ENCODE results near the gene RUNDC3A.
"Not testable (repeated sequence)": the region's sequence is repeated elsewhere in the genome, so short reads cannot be mapped to it uniquely, and the experiment has no call there.

The RUNDC3A gene

GRCh38 chr17:44343510-44344209 lies 35.3 kb downstream of the RUNDC3A start:
- Histone ChIP-seq H3K4me3 (ENCODE audit: insufficient read length, low read depth) (no peak overlapping the region), H3K27me3 (ENCODE audit: insufficient read depth, insufficient read length) (peaks cover 33% of the 10 kb centered on the region), H3K9me3 (ENCODE audit: insufficient read depth, low read length) (no peaks in the 10 kb centered on the region), H3K36me3 (ENCODE audit: insufficient read depth, insufficient read length, low read length) (peaks cover 2% of the 10 kb centered on the region), H3K4me1 (ENCODE audit: insufficient read depth, insufficient read length) (peaks cover 6% of the 10 kb centered on the region), H3K9ac (ENCODE audit: insufficient read length, low read depth) (peak overlapping the region; percentile 43)
- DNase-seq (ENCODE audit: low read depth, low spot score), result no peak
- no peak for TF ChIP-seq YY1 (IDR thresholded peaks at IDR 0.05; ENCODE audit: insufficient read depth, insufficient read length)
- no peak for TF ChIP-seq SUZ12 (IDR thresholded peaks at IDR 0.05; ENCODE audit: extremely low read depth, insufficient read depth, insufficient read length)
- no peak for TF ChIP-seq ZNF274 (IDR thresholded peaks at IDR 0.05; ENCODE audit: low read depth, low read length)

GRCh38 chr17:44344939-44345453 lies 36.6 kb downstream of the RUNDC3A start, which contains the start of gene GRN:
GRN (plus strand) TSS chr17:44345302; CDS start chr17:44349165, 3,863 bp downstream.
- peak within 1 kb of the TSS; percentile 94 for H3K9ac ChIP-seq (ENCODE audit: insufficient read length, low read depth)
- H3K36me3 ChIP-seq (ENCODE audit: insufficient read depth, insufficient read length, low read length), result peaks cover 16% of the 10 kb centered on the region
- H3K4me1 ChIP-seq (ENCODE audit: insufficient read depth, insufficient read length), result peaks cover 6% of the 10 kb centered on the region
- H3K27me3 ChIP-seq (ENCODE audit: insufficient read depth, insufficient read length), result peaks cover 33% of the 10 kb centered on the region
- peak within 1 kb of the TSS; percentile 94 for H3K4me3 ChIP-seq (ENCODE audit: insufficient read length, low read depth)
- DNase-seq (ENCODE audit: low read depth, low spot score), result peak; percentile 95
- no peaks in the 10 kb centered on the region for H3K9me3 ChIP-seq (ENCODE audit: insufficient read depth, low read length)
- TF ChIP-seq YY1 (IDR thresholded peaks at IDR 0.05; ENCODE audit: insufficient read depth, insufficient read length) (no peak), ZNF274 (IDR thresholded peaks at IDR 0.05; ENCODE audit: low read depth, low read length) (no peak), SUZ12 (IDR thresholded peaks at IDR 0.05; ENCODE audit: extremely low read depth, insufficient read depth, insufficient read length) (no peak)

GRCh38 chr17:44345454-44346026 lies 37.1 kb downstream of the RUNDC3A start:
- Histone ChIP-seq H3K9me3 (ENCODE audit: insufficient read depth, low read length) (no peaks in the 10 kb centered on the region), H3K4me1 (ENCODE audit: insufficient read depth, insufficient read length) (peaks cover 6% of the 10 kb centered on the region), H3K36me3 (ENCODE audit: insufficient read depth, insufficient read length, low read length) (peaks cover 21% of the 10 kb centered on the region), H3K4me3 (ENCODE audit: insufficient read length, low read depth) (peak overlapping the region; percentile 94), H3K27me3 (ENCODE audit: insufficient read depth, insufficient read length) (peaks cover 31% of the 10 kb centered on the region), H3K9ac (ENCODE audit: insufficient read length, low read depth) (peak overlapping the region; percentile 94)
- peak; percentile 67 for DNase-seq (ENCODE audit: low read depth, low spot score)
- TF ChIP-seq SUZ12 (IDR thresholded peaks at IDR 0.05; ENCODE audit: extremely low read depth, insufficient read depth, insufficient read length), result no peak
- TF ChIP-seq ZNF274 (IDR thresholded peaks at IDR 0.05; ENCODE audit: low read depth, low read length), result no peak
- no peak for TF ChIP-seq YY1 (IDR thresholded peaks at IDR 0.05; ENCODE audit: insufficient read depth, insufficient read length)

GRCh38 chr17:44346064-44346844 lies 37.9 kb downstream of the RUNDC3A start:
- H3K9me3 ChIP-seq (ENCODE audit: insufficient read depth, low read length), result no peaks in the 10 kb centered on the region
- H3K9ac ChIP-seq (ENCODE audit: insufficient read length, low read depth), result peak overlapping the region; percentile 53
- peaks cover 28% of the 10 kb centered on the region for H3K36me3 ChIP-seq (ENCODE audit: insufficient read depth, insufficient read length, low read length)
- no peak for DNase-seq (ENCODE audit: low read depth, low spot score)
- H3K4me3 ChIP-seq (ENCODE audit: insufficient read length, low read depth), result peak overlapping the region; percentile 94
- peaks cover 29% of the 10 kb centered on the region for H3K27me3 ChIP-seq (ENCODE audit: insufficient read depth, insufficient read length)
- TF ChIP-seq ZNF274 (IDR thresholded peaks at IDR 0.05; ENCODE audit: low read depth, low read length) (no peak), YY1 (IDR thresholded peaks at IDR 0.05; ENCODE audit: insufficient read depth, insufficient read length) (no peak), SUZ12 (IDR thresholded peaks at IDR 0.05; ENCODE audit: extremely low read depth, insufficient read depth, insufficient read length) (no peak)
- peaks cover 6% of the 10 kb centered on the region for H3K4me1 ChIP-seq (ENCODE audit: insufficient read depth, insufficient read length)

- peaks cover 20% of the 10 kb centered on the region for H3K27me3 ChIP-seq (ENCODE audit: insufficient read depth, insufficient read length)
- not testable (repeated sequence) for DNase-seq (ENCODE audit: low read depth, low spot score); H3K4me1 ChIP-seq (ENCODE audit: insufficient read depth, insufficient read length); H3K9ac ChIP-seq (ENCODE audit: insufficient read length, low read depth); H3K9me3 ChIP-seq (ENCODE audit: insufficient read depth, low read length); H3K4me3 ChIP-seq (ENCODE audit: insufficient read length, low read depth)
- H3K36me3 ChIP-seq (ENCODE audit: insufficient read depth, insufficient read length, low read length), result peaks cover 40% of the 10 kb centered on the region
Observed at GRCh38 chr17:44347206-44348055, 39.0 kb downstream of the RUNDC3A start.

- Histone ChIP-seq H3K36me3 (ENCODE audit: insufficient read depth, insufficient read length, low read length) (peaks cover 46% of the 10 kb centered on the region), H3K4me3 (ENCODE audit: insufficient read length, low read depth) (no peak overlapping the region), H3K4me1 (ENCODE audit: insufficient read depth, insufficient read length) (peaks cover 8% of the 10 kb centered on the region), H3K9me3 (ENCODE audit: insufficient read depth, low read length) (no peaks in the 10 kb centered on the region), H3K9ac (ENCODE audit: insufficient read length, low read depth) (no peak overlapping the region), H3K27me3 (ENCODE audit: insufficient read depth, insufficient read length) (peaks cover 10% of the 10 kb centered on the region)
- TF ChIP-seq ZNF274 (IDR thresholded peaks at IDR 0.05; ENCODE audit: low read depth, low read length) (no peak), YY1 (IDR thresholded peaks at IDR 0.05; ENCODE audit: insufficient read depth, insufficient read length) (no peak), SUZ12 (IDR thresholded peaks at IDR 0.05; ENCODE audit: extremely low read depth, insufficient read depth, insufficient read length) (no peak)
- no peak for DNase-seq (ENCODE audit: low read depth, low spot score)
Observed at GRCh38 chr17:44348234-44348987, 40.0 kb downstream of the RUNDC3A start.
